Activated naive CD8-positive, alpha-beta T cell treated with anti-CD3 and anti-CD28 coated beads, Interleukin-2, amount 50 U/mL, for 24 hours (primary cell): ENCODE data around the gene QSOX2.
"Not testable (repeated sequence)": the region's sequence is repeated elsewhere in the genome, so short reads cannot be mapped to it uniquely, and the experiment has no call there.

Experiments
- ATAC-seq: fragments of 150-1000 bp; cut with Tn5 transposase; one replicate; pipeline ENCODE4 v1.10.0; 2021
- DNase-seq: peaks from one replicate; pipeline ENCODE4 v3.0.0; 2021
- H3K27ac Mint-ChIP-seq: one replicate; pipeline ENCODE4 v1.8.0; 2021; ENCODE audit warnings: mild to moderate bottlenecking, mixed read lengths
- H3K27me3 Mint-ChIP-seq: one replicate; pipeline ENCODE4 v1.8.0; 2021; ENCODE audit warnings: mixed read lengths
- H3K36me3 Mint-ChIP-seq: one replicate; pipeline ENCODE4 v1.8.0; 2021; ENCODE audit warnings: low read depth, mixed read lengths
- H3K4me1 Mint-ChIP-seq: one replicate; pipeline ENCODE4 v1.8.0; 2021; ENCODE audit warnings: mixed read lengths
- H3K4me3 Mint-ChIP-seq: one replicate; pipeline ENCODE4 v1.8.0; 2021; ENCODE audit warnings: mild to moderate bottlenecking, moderate library complexity, mixed read lengths
- H3K9me3 Mint-ChIP-seq: one replicate; pipeline ENCODE4 v1.8.0; 2021; ENCODE audit warnings: mixed read lengths

Gene QSOX2

DNA sequence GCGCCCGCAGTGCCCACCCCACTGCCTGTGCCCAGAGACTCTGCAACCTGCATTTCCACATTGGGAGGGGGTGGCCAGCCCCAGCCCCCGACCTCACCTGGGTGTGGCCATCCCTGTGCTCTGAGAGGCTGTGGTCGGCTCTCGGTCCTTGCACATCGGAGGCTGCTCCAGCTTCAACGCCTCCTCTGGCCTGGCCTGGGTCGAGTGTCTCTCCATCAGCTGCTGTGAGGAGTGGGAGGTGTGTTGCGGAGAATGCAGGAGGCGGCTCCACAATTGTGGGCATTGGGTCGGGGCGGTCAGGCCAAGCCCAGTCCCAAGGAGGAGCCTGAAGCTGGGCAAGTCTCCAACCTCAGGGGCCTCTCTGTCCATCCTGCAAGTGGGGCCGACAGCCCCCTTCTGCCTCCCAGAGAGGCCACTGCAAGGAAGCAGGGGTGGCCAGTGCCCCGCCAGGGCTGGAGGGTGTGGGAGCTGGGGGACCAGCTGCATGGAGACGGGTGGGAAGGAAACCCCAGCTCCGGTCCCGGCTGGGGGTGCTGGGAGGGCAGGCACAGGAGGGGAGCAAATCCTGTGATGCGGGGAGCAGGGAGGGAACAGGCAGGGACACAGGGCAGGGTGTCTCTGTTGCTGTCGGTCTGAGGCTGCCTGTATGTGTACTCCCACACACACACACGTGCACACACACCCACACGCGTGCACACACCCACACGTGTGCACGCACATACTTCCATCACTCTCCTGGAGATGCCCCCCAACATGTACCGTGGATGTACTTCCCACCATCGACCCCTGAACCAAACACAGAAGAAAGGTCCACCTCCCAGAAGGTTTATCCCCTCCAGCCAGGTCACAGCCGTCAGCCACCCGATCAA is 29.4 kb upstream of the QSOX2 start:
- DNase-seq, result no peak
- ATAC-seq, result no peak
- no peak overlapping the region for H3K27ac Mint-ChIP-seq
- H3K9me3 Mint-ChIP-seq, result no peaks in the 10 kb centered on the region
- H3K36me3 Mint-ChIP-seq, result no peaks in the 10 kb centered on the region
- no peak overlapping the region for H3K4me3 Mint-ChIP-seq
- H3K4me1 Mint-ChIP-seq, result no peaks in the 10 kb centered on the region
- H3K27me3 Mint-ChIP-seq, result peaks cover 3% of the 10 kb centered on the region

DNA sequence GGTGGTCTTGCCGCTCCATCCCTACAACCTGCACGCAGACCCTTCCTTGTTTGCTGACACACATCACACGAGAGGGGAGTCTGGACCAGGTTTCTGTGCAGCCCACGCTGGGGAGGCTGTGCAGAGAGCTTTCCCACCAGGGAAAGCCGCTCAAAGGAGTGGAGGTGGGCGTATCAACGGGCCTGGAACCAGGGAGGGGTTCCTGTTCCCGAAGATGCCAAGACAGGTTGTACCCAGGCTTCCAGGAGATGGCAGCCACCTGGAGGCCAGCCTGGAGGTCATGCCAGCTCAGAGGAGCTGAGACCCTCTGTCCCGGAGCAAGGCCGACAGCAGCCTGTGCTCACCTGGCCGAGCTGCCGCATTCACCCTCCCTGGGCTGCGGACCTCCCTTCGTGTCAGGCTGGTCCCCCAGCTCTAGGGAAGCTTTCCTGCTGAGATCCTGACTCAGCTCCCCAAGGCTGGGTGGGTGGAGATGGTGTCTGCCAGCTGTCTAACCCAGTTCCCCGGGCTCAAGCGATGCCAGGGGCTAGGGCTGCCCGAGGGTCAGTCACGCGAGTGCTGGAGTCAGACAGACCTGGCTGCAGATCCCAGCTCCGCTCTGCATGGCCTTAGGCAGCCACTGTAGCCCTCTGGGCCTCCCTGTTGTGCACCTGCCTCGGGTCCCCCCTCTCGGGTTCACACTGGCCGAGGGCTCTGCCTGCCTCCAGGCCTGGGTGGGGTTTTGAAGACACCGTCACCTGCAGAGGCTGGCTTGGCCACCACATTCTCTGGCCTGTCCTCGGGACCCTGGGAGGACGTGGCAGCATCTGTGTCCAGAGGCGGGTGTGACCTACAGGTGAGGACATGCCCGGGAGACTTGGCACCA is 28.5 kb upstream of the QSOX2 start:
- ATAC-seq (no peak), DNase-seq (no peak)
- peaks cover 3% of the 10 kb centered on the region for H3K27me3 Mint-ChIP-seq
- H3K36me3 Mint-ChIP-seq, result no peaks in the 10 kb centered on the region
- no peaks in the 10 kb centered on the region for H3K9me3 Mint-ChIP-seq
- no peaks in the 10 kb centered on the region for H3K4me1 Mint-ChIP-seq
- no peak overlapping the region for H3K4me3 Mint-ChIP-seq
- no peak overlapping the region for H3K27ac Mint-ChIP-seq

DNA sequence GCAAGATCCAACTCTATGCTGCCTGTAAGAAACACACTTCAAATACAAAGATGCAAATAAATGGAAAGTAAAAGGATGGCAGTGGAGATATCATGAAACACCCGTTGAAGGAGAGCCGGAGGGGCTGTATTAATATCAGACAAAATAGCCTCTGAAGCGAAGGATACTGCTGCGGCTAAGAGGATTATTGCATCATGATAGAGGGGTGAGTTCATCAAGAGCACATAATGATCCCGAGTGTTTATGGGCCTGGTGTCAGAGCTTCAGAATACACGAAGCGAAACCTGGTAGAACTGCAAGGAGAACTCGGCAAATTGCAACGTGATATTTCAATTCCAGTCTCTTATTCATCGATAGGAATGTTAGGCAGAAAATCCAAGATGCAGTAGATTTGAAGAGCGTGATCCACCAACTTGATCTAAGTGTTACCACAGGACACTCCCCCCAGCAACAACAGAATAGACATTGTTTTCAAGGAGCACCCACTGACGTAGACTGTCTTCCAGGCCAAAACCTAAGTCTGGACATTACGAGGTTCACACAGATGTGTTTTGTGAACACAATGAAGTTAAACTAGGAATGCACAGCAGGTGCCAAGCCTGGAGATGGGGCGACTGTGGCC is 27.7 kb upstream of the QSOX2 start:
- Mint-ChIP-seq H3K27ac (no peak overlapping the region), H3K36me3 (no peaks in the 10 kb centered on the region), H3K4me3 (no peak overlapping the region), H3K27me3 (peaks cover 3% of the 10 kb centered on the region), H3K4me1 (no peaks in the 10 kb centered on the region), H3K9me3 (no peaks in the 10 kb centered on the region)
- no peak for DNase-seq
- ATAC-seq, result no peak

DNA sequence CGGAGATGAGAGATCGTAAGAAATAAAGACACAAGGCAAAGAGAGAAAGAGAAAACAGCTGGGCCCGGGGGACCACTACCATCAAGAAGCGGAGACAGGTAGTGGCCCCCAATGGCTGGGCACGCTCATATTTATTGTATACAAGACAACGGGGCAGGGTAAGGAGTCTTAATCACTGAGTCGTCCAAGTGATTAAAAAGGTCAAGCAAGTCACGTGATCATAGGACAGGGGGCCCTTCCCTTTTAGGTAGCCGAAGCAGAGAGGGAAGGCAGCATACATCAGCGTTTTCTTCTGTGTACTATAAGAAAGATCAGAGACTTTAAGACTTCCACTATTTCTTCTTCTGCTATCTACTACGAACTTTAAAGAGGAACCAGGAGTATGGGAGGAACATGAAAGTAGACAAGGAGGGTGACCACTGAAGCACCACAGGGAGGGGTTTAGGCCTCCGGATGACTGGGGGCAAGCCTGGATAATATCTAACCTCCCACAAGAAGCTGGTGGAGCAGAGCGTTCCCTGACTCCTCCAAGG is 24.6 kb upstream of the QSOX2 start:
- no peaks in the 10 kb centered on the region for H3K9me3 Mint-ChIP-seq
- H3K4me3 Mint-ChIP-seq, result no peak overlapping the region

DNA sequence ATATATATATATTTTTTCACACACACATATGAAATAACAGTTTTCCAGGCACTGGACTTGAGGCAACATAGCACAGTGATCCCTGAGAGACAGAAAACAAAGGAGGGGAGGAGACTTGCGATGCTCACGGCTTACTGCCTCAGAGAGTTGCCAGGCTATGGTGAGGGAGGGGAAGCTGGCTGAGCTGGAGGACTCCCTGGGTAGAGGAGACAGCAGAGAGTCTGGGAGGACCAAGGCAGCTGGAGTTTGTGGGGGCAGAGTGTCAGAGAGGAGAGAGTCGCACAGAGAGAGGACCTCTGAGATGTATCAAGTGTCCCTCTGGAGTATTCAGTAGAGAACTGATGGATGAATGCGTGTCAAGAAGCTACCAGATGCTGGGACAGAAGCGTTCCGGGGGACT is 23.1 kb upstream of the QSOX2 start:
- no peak overlapping the region for H3K4me3 Mint-ChIP-seq
- H3K36me3 Mint-ChIP-seq, result no peaks in the 10 kb centered on the region
- ATAC-seq, result no peak
- no peaks in the 10 kb centered on the region for H3K9me3 Mint-ChIP-seq
- no peak for DNase-seq
- no peaks in the 10 kb centered on the region for H3K27me3 Mint-ChIP-seq
- peaks cover 12% of the 10 kb centered on the region for H3K4me1 Mint-ChIP-seq
- H3K27ac Mint-ChIP-seq, result no peak overlapping the region

More for the DNA sequence above, 24.6 kb upstream of the QSOX2 start:
- no peak overlapping the region for H3K27ac Mint-ChIP-seq
- peaks cover 12% of the 10 kb centered on the region for H3K4me1 Mint-ChIP-seq
- DNase-seq, result no peak
- ATAC-seq, result no peak
- peaks cover under 1% of the 10 kb centered on the region for H3K27me3 Mint-ChIP-seq
- H3K36me3 Mint-ChIP-seq, result no peaks in the 10 kb centered on the region

DNA sequence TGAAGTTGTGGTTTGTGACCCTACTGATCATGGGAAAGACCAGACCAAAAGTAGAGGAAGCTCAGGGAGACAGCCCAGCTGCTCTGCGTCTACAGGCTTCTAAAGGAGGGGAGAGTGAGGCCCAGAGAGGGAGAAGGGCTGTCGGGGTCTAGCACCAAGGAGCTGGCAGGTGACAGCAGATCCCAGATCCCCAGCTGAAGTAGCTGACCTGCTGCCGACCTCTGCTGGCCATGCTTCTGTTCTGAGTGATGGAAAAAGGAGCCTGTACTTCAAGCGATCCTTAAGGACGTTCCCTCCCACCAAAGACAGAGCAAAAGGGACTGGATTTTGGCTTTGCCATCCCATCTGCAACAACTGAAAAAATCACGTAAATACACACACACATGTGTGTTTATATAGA is 22.7 kb upstream of the QSOX2 start:
- no peak for DNase-seq
- no peaks in the 10 kb centered on the region for H3K9me3 Mint-ChIP-seq
- H3K36me3 Mint-ChIP-seq, result no peaks in the 10 kb centered on the region
- H3K27me3 Mint-ChIP-seq, result no peaks in the 10 kb centered on the region
- H3K4me3 Mint-ChIP-seq, result peak overlapping the region; percentile 71
- ATAC-seq, result no peak
- H3K27ac Mint-ChIP-seq, result no peak overlapping the region
- H3K4me1 Mint-ChIP-seq, result peaks cover 12% of the 10 kb centered on the region

DNA sequence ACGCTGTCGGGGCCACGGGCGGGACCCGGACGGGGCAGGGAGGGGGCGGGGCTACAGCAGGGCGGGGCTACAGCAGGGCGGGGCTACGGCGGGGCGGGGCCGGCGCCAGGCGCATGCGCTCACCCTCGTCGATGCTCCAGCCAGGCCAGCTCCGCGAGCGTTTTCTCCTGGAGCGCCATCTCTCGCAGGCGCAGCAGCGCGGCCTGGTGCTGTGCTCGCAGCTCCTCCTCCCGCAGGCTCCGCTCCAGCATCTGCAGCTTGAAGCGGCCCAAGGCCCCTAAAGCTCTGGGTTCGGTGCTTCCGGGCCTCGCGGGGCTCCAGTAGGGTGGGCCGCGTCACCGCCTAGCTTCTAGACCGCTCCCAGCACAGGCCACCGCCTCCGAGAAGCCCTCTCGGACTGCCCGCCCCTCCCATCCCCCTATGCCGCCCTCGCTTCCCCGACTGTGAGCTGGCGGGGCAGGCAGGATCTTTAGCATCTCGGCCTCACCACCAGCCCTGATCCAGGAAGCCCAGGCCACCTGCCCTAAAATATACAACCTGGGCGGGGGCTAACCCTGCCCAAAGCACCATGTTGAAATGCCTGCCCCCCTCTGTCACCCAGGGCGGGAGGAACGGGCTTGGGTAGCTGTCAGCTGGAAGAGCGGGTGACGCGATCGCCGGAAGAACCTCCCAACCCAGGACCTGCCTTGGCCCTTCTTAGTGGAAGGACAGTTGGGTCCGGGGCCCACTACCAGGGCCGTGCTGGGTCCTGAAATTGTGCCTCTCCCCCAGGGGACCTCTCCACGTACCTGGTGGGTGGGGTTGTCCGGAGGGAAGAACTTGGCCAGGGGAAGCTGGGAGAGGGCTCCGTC is 21.9 kb upstream of the QSOX2 start:
- peak; percentile 90 for ATAC-seq
- Mint-ChIP-seq H3K36me3 (no peaks in the 10 kb centered on the region), H3K27me3 (no peaks in the 10 kb centered on the region), H3K27ac (no peak overlapping the region), H3K4me3 (peak overlapping the region; percentile 71), H3K4me1 (peaks cover 12% of the 10 kb centered on the region), H3K9me3 (no peaks in the 10 kb centered on the region)
- peak; percentile 84 for DNase-seq

DNA sequence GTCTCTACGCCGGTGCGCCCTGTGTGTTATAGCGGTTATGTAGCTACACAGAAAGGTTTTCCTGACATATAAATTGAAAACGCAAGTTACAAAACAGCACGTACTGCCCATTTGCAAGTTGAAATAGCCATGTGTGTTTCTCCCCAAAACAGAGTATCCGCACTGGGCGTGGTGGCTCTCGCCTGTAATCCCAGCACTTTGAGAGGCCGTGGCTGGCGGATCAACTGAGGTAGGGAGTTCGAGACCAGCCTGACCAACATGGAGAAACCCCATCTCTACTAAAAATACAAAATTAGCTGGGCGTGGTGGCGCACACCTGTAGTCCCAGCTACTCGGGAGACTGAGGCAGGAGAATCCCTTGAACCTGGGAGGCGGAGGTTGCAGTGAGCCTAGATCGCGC is 21.0 kb upstream of the QSOX2 start:
- not testable (repeated sequence) for H3K27me3 Mint-ChIP-seq, H3K27ac Mint-ChIP-seq, H3K9me3 Mint-ChIP-seq, ATAC-seq, DNase-seq, H3K36me3 Mint-ChIP-seq
- H3K4me1 Mint-ChIP-seq, result peaks cover 12% of the 10 kb centered on the region
- peak overlapping the region; percentile 71 for H3K4me3 Mint-ChIP-seq

DNA sequence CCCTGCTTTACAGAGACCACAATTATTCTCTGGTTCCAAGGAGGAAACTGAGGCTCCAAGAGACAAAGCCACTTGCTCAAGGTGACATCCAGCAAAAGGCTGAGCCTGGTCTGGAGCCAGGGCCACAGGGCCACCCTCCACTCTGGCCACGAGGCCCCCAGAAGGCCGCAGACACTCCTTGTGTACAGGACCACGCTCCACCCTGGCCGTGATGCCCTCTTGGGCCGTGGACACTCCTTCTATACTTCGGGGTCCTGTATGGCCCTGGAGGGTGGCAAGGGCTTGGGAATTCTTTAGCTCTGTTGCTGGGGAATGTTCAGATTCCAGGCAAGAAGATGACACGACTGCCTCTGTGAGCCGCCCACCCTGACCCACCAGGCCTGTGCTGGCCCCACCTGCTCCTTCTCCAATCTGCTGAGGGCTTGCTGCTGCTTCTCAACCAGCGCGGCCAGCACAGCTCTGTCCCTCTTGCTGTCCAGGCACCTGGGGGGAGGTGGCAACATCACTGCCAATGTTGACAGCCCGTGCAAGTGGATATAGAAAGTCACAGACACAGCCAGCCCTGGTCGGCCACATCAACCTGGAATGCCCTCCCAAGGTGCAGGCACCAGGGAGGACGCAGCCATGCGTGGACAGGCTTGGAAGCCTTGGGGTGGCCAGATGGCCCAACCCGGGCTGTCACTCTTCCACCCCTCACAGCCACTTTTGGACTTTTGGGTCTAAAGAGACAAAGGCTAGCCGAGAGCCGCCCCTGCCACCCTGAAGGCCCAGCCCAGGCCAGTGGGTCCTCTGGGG is 20.1 kb upstream of the QSOX2 start:
- no peak for ATAC-seq
- no peaks in the 10 kb centered on the region for H3K9me3 Mint-ChIP-seq
- no peak overlapping the region for H3K4me3 Mint-ChIP-seq
- H3K27ac Mint-ChIP-seq, result no peak overlapping the region
- DNase-seq, result no peak
- no peaks in the 10 kb centered on the region for H3K36me3 Mint-ChIP-seq
- H3K27me3 Mint-ChIP-seq, result no peaks in the 10 kb centered on the region
- peaks cover 12% of the 10 kb centered on the region for H3K4me1 Mint-ChIP-seq

DNA sequence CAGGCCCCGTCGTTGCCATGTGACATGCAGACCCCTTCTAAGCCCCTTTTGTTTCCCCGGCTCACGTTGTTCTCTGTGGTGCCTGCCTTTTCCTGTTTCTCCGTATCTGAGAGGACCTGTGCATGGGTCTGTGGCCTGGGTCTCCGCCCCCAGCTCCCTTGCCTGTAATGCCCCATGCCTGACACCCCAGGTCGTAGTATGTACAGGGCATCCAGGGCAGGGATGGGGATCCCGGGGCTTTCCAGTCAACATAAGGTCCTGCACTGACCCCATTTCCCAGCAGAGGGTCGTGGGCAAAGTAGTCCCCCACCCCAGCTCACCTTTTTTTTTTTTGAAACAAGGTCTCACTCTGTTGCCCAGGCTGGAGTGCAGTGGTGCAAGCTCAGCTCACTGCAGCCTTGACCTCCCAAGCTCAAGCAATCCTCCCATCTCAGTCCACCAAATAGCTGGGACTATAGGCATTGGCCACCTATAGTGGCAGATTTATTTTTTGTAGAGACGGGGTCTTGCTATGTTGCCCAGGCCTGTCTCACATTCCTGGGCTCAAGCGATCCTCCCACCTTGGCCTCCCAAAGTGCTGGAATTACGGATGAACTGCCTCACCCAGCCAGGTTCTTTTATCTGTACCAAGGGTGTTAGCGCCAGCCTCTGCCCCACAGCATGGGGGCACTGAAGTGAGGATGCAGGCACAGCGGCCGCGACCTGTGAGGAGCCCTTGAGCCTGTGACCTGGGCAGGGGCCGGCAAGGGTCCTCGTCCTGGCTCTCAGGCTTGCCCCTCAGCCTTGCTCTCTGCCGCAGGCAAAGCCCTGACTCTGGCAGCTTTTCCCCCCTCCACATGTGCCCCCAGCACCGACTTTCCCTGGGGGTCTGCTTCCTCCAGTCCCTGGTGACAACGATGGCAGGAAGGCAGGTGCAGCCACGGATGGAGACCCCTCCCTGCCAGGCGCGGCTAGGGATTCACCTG is 19.1 kb upstream of the QSOX2 start:
- Mint-ChIP-seq H3K4me3 (no peak overlapping the region), H3K9me3 (no peaks in the 10 kb centered on the region), H3K27ac (no peak overlapping the region), H3K27me3 (no peaks in the 10 kb centered on the region), H3K36me3 (no peaks in the 10 kb centered on the region), H3K4me1 (peaks cover 12% of the 10 kb centered on the region)
- ATAC-seq (no peak), DNase-seq (no peak)

DNA sequence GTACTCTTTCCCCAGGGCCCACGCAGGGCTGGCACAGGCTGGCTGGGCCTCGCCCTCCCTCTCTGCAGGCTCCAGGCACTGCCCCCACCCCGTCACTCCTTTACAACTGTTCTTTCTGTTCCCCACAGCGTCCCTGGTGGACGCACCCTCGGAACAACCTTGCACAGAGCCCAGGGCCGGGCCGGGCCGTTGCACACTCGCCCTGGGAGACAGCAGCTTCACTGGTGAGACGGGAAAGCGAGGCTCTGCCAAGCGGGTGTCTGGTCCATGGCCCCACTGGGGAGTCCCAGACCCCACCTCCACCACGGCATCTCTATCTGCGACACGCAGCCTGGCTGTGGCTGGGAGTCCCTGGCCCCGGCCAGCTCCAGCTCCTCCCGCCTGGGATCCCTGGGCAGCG is 18.4 kb upstream of the QSOX2 start:
- no peak overlapping the region for H3K4me3 Mint-ChIP-seq
- DNase-seq, result no peak
- H3K27ac Mint-ChIP-seq, result no peak overlapping the region
- H3K36me3 Mint-ChIP-seq, result no peaks in the 10 kb centered on the region
- ATAC-seq, result no peak
- H3K27me3 Mint-ChIP-seq, result no peaks in the 10 kb centered on the region
- H3K4me1 Mint-ChIP-seq, result peaks cover 12% of the 10 kb centered on the region
- no peaks in the 10 kb centered on the region for H3K9me3 Mint-ChIP-seq

DNA sequence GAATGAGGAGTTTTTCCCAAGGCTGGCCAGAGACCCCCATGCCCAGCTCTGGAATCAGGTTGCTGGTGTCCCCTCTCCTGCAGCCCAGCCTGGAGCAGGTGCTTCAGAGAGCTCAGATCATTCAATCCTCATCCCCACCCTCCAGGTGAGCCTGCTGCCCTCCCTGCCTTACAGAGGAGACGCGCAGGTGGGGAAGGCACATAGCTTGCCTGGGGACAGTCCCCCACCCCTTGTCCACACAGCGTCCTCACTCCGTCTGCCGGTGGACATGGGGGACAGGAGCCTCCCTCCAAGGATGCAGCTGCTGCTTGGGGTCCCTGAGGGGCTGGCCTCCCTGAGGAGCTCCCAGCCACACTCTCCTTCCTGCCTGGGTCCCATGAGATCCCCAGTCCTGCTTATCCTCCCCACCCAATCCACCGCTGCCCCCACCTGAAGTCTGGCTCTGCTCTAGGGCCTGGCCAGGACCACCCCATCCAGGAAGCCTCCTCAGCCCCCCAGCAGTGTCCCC is 17.1 kb upstream of the QSOX2 start:
- peaks cover 7% of the 10 kb centered on the region for H3K4me1 Mint-ChIP-seq
- no peaks in the 10 kb centered on the region for H3K36me3 Mint-ChIP-seq
- H3K27ac Mint-ChIP-seq, result no peak overlapping the region
- no peak for ATAC-seq
- no peaks in the 10 kb centered on the region for H3K27me3 Mint-ChIP-seq
- H3K4me3 Mint-ChIP-seq, result no peak overlapping the region
- DNase-seq, result no peak
- no peaks in the 10 kb centered on the region for H3K9me3 Mint-ChIP-seq
